Neural cell (in vitro differentiated cells): Measurements from ENCODE around the gene ELFN1. TPM values are rescaled to one million over a fixed set of nuclear protein-coding genes. Genes with fewer than 3 reads are reported as not detected.

Source experiments
- H2AFZ ChIP-seq: fragments of 200-600, 300-800 bp; sonication (generic), shearing (Covaris generic); 2 replicates; pipeline ENCODE4 v1.6.0; 2014; ENCODE audit warnings: low read depth, mild to moderate bottlenecking, antibody characterized with exemption, low read length, moderate library complexity
- H3F3A ChIP-seq: fragments of 200-600 bp; shearing (Covaris generic); 2 replicates; pipeline ENCODE4 v1.6.1; 2016; ENCODE audit warnings: mild to moderate bottlenecking, moderate library complexity, mixed read lengths, antibody characterized with exemption, low read length; ENCODE audit not compliant: insufficient read depth, poor library complexity, severe bottlenecking
- H3K27ac ChIP-seq: fragments of 200-600, 300-800 bp; sonication (generic), shearing (Covaris generic); 2 replicates; pipeline ENCODE4 v1.5.1; 2014; ENCODE audit warnings: mild to moderate bottlenecking, low read length, moderate library complexity
- H3K27me3 ChIP-seq: fragments of 300-800, 200-600 bp; sonication (generic), shearing (Covaris generic); 2 replicates; pipeline ENCODE4 v1.6.0; 2014; ENCODE audit warnings: mild to moderate bottlenecking, low read depth, low read length, moderate library complexity; ENCODE audit not compliant: insufficient read depth
- H3K36me3 ChIP-seq: fragments of 300-800, 200-600 bp; sonication (generic), shearing (Covaris generic); 2 replicates; pipeline ENCODE4 v1.5.1; 2014; ENCODE audit warnings: mild to moderate bottlenecking, antibody characterized with exemption, low read length, moderate library complexity; ENCODE audit not compliant: insufficient read depth
- H3K4me2 ChIP-seq: fragments of 300-800, 200-600 bp; sonication (generic), shearing (Covaris generic); 2 replicates; pipeline ENCODE4 v1.6.0; 2014; ENCODE audit warnings: mild to moderate bottlenecking, low read length
- H3K4me3 ChIP-seq: fragments of 300-800, 200-600 bp; sonication (generic), shearing (Covaris generic); 2 replicates; pipeline ENCODE4 v1.5.1; 2014; ENCODE audit warnings: mild to moderate bottlenecking, low read length, moderate library complexity
- H3K79me2 ChIP-seq: fragments of 200-600 bp; shearing (Covaris generic); replicated peaks from 2 replicates; pipeline ENCODE4 v1.6.0; 2014; ENCODE audit warnings: mild to moderate bottlenecking, low read length, moderate library complexity; ENCODE audit not compliant: insufficient read depth
- H3K9ac ChIP-seq: fragments of 300-800, 200-600 bp; sonication (generic), shearing (Covaris generic); 2 replicates; pipeline ENCODE4 v1.6.1; 2016; ENCODE audit warnings: mild to moderate bottlenecking, low read length, mixed read lengths
- H3K9me2 ChIP-seq: fragments of 200-600 bp; shearing (Covaris generic); 2 replicates; pipeline ENCODE4 v1.6.1; 2016; ENCODE audit warnings: mild to moderate bottlenecking, low read length, mixed read lengths; ENCODE audit not compliant: insufficient read depth
- H3K9me3 ChIP-seq: fragments of 200-600, 300-800 bp; sonication (generic), shearing (Covaris generic); 2 replicates; pipeline ENCODE4 v1.6.1; 2016; ENCODE audit warnings: mild to moderate bottlenecking, mixed run types, low read length, moderate library complexity, mixed read lengths
- H4K20me1 ChIP-seq: fragments of 200-600 bp; shearing (Covaris generic); 2 replicates; pipeline ENCODE4 v1.6.1; 2016; ENCODE audit warnings: mild to moderate bottlenecking, mixed run types; ENCODE audit not compliant: insufficient read depth
- CTCF ChIP-seq: fragments of 450-650 bp; IDR thresholded peaks from 2 replicates; pipeline ENCODE4 v1.5.1; 2014; ENCODE audit warnings: antibody characterized with exemption, mild to moderate bottlenecking, moderate library complexity; ENCODE audit not compliant: poor library complexity, severe bottlenecking
- EP300 ChIP-seq: fragments of 450-650 bp; conservative IDR thresholded peaks from 2 replicates; pipeline ENCODE4 v1.6.1; 2014; ENCODE audit warnings: antibody characterized with exemption, mild to moderate bottlenecking, moderate library complexity; ENCODE audit not compliant: poor library complexity, severe bottlenecking
- EZH2 ChIP-seq: fragments of 200-600, 300-800 bp; shearing (Covaris generic), sonication (generic); IDR thresholded peaks from 2 replicates; pipeline ENCODE4 v1.6.1; 2014; ENCODE audit warnings: antibody characterized with exemption, low read length, borderline replicate concordance, mild to moderate bottlenecking; ENCODE audit not compliant: insufficient read depth, poor library complexity, severe bottlenecking
- MXI1 ChIP-seq: fragments of 450-650 bp; conservative IDR thresholded peaks from 2 replicates; pipeline ENCODE4 v1.6.1; 2014; ENCODE audit warnings: antibody characterized with exemption, mild to moderate bottlenecking; ENCODE audit not compliant: poor library complexity, severe bottlenecking
- POLR2AphosphoS5 ChIP-seq: IDR thresholded peaks from 2 replicates; pipeline ENCODE4 v1.6.1; 2012
- RAD21 ChIP-seq: fragments of 450-650 bp; conservative IDR thresholded peaks from 2 replicates; pipeline ENCODE4 v1.6.1; 2014; ENCODE audit warnings: antibody characterized with exemption, mild to moderate bottlenecking, moderate library complexity
- REST ChIP-seq: IDR thresholded peaks from 2 replicates; pipeline ENCODE4 v1.6.1; 2012; ENCODE audit warnings: borderline replicate concordance
- SMC3 ChIP-seq: fragments of 450-650 bp; conservative IDR thresholded peaks from 2 replicates; pipeline ENCODE4 v1.6.1; 2014; ENCODE audit warnings: antibody characterized with exemption, mild to moderate bottlenecking, moderate library complexity; ENCODE audit not compliant: poor library complexity
- TAF1 ChIP-seq: IDR thresholded peaks from 2 replicates; pipeline ENCODE4 v1.6.1; 2012; ENCODE audit warnings: low read depth
- polyA plus RNA-seq: library from polyadenylated mRNA; depleted of rRNA; stranded (reverse); fragments of >200 nt; gene quantifications from 2 replicates; pipeline ENCODE4 v1.2.3, GENCODE V29; 2014

The ELFN1 gene
- polyA plus RNA-seq, 1 donor from 2014 or later, result 11.8 TPM

GRCh38 chr7:1724118-1724910 lies 54.2 kb downstream of the ELFN1 start:
- no peak overlapping the region for H3K4me2 ChIP-seq
- no peaks in the 10 kb centered on the region for H3F3A ChIP-seq
- H3K79me2 ChIP-seq, result no peaks in the 10 kb centered on the region
- H3K27ac ChIP-seq, result no peak overlapping the region
- H3K4me3 ChIP-seq, result no peak overlapping the region
- H2AFZ ChIP-seq, result no peak overlapping the region
- H3K27me3 ChIP-seq, result no peaks in the 10 kb centered on the region
- H4K20me1 ChIP-seq, result no peaks in the 10 kb centered on the region
- peaks cover 6% of the 10 kb centered on the region for H3K36me3 ChIP-seq
- TF ChIP-seq MXI1 (no peak), EZH2 (no peak), CTCF (no peak), POLR2AphosphoS5 (no peak), SMC3 (no peak), RAD21 (no peak), REST (no peak), EP300 (no peak), TAF1 (no peak)
- H3K9ac ChIP-seq, result no peak overlapping the region
- H3K9me3 ChIP-seq, result no peaks in the 10 kb centered on the region
- no peaks in the 10 kb centered on the region for H3K9me2 ChIP-seq

- Histone ChIP-seq H3K27ac (no peak overlapping the region), H3K9me2 (no peaks in the 10 kb centered on the region), H3K79me2 (no peaks in the 10 kb centered on the region), H3K9ac (no peak overlapping the region), H3F3A (no peaks in the 10 kb centered on the region), H3K27me3 (no peaks in the 10 kb centered on the region), H3K4me2 (no peak overlapping the region), H3K36me3 (peaks cover 8% of the 10 kb centered on the region), H3K4me3 (no peak overlapping the region), H3K9me3 (no peaks in the 10 kb centered on the region), H2AFZ (no peak overlapping the region), H4K20me1 (no peaks in the 10 kb centered on the region)
- TF ChIP-seq EP300 (no peak), POLR2AphosphoS5 (no peak), EZH2 (no peak), CTCF (no peak), RAD21 (no peak), TAF1 (no peak), REST (no peak), MXI1 (no peak), SMC3 (no peak)
Observed at GRCh38 chr7:1725199-1725690, 55.2 kb downstream of the ELFN1 start.
